ENCODE results near the gene DLEC1.

Gene DLEC1

DNA sequence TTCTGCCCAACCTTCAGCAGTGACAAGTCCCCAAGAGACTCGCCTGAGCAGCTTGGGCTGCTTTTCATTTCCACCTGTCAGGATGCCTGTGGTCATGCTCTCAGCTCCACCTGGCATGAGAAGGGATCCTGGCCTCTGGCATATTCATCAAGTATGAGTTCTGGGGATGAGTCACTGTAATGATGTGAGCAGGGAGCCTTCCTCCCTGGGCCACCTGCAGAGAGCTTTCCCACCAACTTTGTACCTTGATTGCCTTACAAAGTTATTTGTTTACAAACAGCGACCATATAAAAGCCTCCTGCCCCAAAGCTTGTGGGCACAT lies 102.9 kb downstream of the DLEC1 start:
- H3K4me1 ChIP-seq (ENCODE audit: low read length): peaks cover 35% of the 10 kb centered on the region
- H3K27ac ChIP-seq (ENCODE audit: low read length): no peak overlapping the region
- no peak overlapping the region for H3K4me3 ChIP-seq (ENCODE audit: low read length)
- no peaks in the 10 kb centered on the region for H3K27me3 ChIP-seq (ENCODE audit: low read depth, low read length)
- TF ChIP-seq EZH2phosphoT487 (IDR thresholded peaks at IDR 0.05; ENCODE audit: low read depth): no peak
- TF ChIP-seq, protein P1, sequence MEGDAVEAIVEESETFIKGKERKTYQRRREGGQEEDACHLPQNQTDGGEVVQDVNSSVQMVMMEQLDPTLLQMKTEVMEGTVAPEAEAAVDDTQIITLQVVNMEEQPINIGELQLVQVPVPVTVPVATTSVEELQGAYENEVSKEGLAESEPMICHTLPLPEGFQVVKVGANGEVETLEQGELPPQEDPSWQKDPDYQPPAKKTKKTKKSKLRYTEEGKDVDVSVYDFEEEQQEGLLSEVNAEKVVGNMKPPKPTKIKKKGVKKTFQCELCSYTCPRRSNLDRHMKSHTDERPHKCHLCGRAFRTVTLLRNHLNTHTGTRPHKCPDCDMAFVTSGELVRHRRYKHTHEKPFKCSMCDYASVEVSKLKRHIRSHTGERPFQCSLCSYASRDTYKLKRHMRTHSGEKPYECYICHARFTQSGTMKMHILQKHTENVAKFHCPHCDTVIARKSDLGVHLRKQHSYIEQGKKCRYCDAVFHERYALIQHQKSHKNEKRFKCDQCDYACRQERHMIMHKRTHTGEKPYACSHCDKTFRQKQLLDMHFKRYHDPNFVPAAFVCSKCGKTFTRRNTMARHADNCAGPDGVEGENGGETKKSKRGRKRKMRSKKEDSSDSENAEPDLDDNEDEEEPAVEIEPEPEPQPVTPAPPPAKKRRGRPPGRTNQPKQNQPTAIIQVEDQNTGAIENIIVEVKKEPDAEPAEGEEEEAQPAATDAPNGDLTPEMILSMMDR (IDR thresholded peaks at IDR 0.05; ENCODE audit: low read depth, low read length): no peak
- no peak overlapping the region for H3K9ac ChIP-seq (ENCODE audit: low read length)
- H3K79me2 ChIP-seq (ENCODE audit: low read length): peaks cover 32% of the 10 kb centered on the region
- peaks cover 11% of the 10 kb centered on the region for H3K9me3 ChIP-seq (ENCODE audit: insufficient read depth, low read length)
- H4K20me1 ChIP-seq (ENCODE audit: insufficient read depth, low read length): no peaks in the 10 kb centered on the region
- no peak overlapping the region for H3K4me2 ChIP-seq (ENCODE audit: low read length)
- H2AFZ ChIP-seq (ENCODE audit: low read depth, low read length): no peak overlapping the region
- H3K36me3 ChIP-seq (replicated peaks; ENCODE audit: low read depth, low read length): peaks cover 43% of the 10 kb centered on the region

DNA sequence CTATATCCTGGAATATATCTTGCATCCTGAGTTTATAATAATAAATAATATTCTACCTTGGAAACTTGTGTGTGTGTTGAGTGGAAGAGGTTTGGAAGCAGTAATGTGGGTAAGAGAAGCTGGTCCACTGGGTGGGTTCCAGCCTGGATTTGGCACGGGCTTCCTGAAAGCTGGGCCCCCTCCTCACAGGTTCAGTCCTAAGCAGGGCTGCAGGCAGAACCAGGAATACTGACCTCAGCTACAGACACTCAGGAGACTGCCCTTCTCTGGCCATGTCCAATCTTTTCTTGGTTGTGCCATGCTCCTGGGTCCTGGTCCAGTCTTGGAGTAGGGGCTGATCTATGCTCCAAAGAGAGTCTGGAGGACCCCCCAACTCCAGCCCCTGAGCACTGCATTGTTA lies 104.0 kb downstream of the DLEC1 start:
- Histone ChIP-seq H2AFZ (ENCODE audit: low read depth, low read length) (no peak overlapping the region), H3K9me3 (ENCODE audit: insufficient read depth, low read length) (peaks cover 21% of the 10 kb centered on the region), H3K4me1 (ENCODE audit: low read length) (peaks cover 36% of the 10 kb centered on the region), H3K79me2 (ENCODE audit: low read length) (peaks cover 29% of the 10 kb centered on the region), H3K27me3 (ENCODE audit: low read depth, low read length) (no peaks in the 10 kb centered on the region), H3K36me3 (replicated peaks; ENCODE audit: low read depth, low read length) (peaks cover 43% of the 10 kb centered on the region), H3K4me2 (ENCODE audit: low read length) (no peak overlapping the region), H3K27ac (ENCODE audit: low read length) (no peak overlapping the region), H3K9ac (ENCODE audit: low read length) (no peak overlapping the region), H4K20me1 (ENCODE audit: insufficient read depth, low read length) (no peaks in the 10 kb centered on the region), H3K4me3 (ENCODE audit: low read length) (no peak overlapping the region)
- TF ChIP-seq, protein P1 (IDR thresholded peaks at IDR 0.05; ENCODE audit: low read depth, low read length): no peak
- TF ChIP-seq EZH2phosphoT487 (IDR thresholded peaks at IDR 0.05; ENCODE audit: low read depth): no peak

DNA sequence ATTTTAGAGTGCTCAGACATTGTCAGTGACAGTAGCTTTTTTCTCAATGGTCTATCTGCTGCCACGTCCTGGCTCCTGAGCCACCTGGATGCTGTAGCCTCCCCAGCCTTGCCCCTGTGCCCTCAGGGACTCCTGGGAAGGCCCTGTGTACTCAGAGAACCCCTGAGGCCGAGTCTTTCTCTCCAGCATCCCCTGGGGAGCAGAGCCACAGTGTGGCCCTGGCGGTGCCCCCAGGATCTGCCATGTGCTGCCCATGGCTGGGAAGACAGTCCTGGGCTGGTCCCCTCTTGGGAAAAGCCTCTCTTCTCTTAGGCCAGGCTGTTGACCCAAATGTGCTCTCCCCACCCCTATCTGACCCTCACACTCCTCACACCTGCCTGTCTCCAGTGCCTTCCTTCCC lies 104.5 kb downstream of the DLEC1 start:
- H3K9ac ChIP-seq (ENCODE audit: low read length): peak overlapping the region; percentile 12; the same call in 1 of the 2 replicates
- no peaks in the 10 kb centered on the region for H3K27me3 ChIP-seq (ENCODE audit: low read depth, low read length)
- peaks cover 21% of the 10 kb centered on the region for H3K9me3 ChIP-seq (ENCODE audit: insufficient read depth, low read length)
- no peaks in the 10 kb centered on the region for H4K20me1 ChIP-seq (ENCODE audit: insufficient read depth, low read length)
- H3K4me2 ChIP-seq (ENCODE audit: low read length): peak overlapping the region; percentile 75
- peak overlapping the region; percentile 22 for H3K27ac ChIP-seq (ENCODE audit: low read length)
- H3K36me3 ChIP-seq (replicated peaks; ENCODE audit: low read depth, low read length): peaks cover 43% of the 10 kb centered on the region
- peak overlapping the region; percentile 41 for H3K4me3 ChIP-seq (ENCODE audit: low read length)
- H3K79me2 ChIP-seq (ENCODE audit: low read length): peaks cover 24% of the 10 kb centered on the region
- TF ChIP-seq EZH2phosphoT487 (IDR thresholded peaks at IDR 0.05; ENCODE audit: low read depth): no peak
- TF ChIP-seq, protein P1 (IDR thresholded peaks at IDR 0.05; ENCODE audit: low read depth, low read length): no peak
- H3K4me1 ChIP-seq (ENCODE audit: low read length): peaks cover 37% of the 10 kb centered on the region
- H2AFZ ChIP-seq (ENCODE audit: low read depth, low read length): no peak overlapping the region

DNA sequence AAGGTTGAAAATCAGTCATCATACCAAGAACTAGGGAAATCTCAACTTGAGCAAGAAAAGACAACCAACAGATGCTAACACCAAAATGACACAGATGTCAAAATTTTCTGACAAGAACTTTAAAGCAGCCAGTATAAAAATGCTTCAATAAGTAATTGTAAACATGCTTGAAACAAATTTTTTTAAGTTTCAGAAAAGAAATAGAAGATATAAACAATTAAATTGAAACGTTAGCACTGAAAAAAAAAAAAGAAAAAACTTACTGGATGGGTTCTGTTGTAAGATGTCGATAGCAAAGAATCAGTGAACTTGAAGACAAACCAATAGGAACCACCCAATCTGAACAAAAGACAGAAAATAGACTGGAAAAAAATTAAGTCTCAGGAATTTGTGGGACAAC lies 107.5 kb downstream of the DLEC1 start:
- TF ChIP-seq EZH2phosphoT487 (IDR thresholded peaks at IDR 0.05; ENCODE audit: low read depth): no peak
- TF ChIP-seq, protein P1 (IDR thresholded peaks at IDR 0.05; ENCODE audit: low read depth, low read length): no peak
- no peaks in the 10 kb centered on the region for H3K27me3 ChIP-seq (ENCODE audit: low read depth, low read length)
- no peak overlapping the region for H3K27ac ChIP-seq (ENCODE audit: low read length)
- no peak overlapping the region for H3K4me3 ChIP-seq (ENCODE audit: low read length)
- no peak overlapping the region for H2AFZ ChIP-seq (ENCODE audit: low read depth, low read length)
- H3K36me3 ChIP-seq (replicated peaks; ENCODE audit: low read depth, low read length): peaks cover 24% of the 10 kb centered on the region
- H4K20me1 ChIP-seq (ENCODE audit: insufficient read depth, low read length): no peaks in the 10 kb centered on the region
- H3K9ac ChIP-seq (ENCODE audit: low read length): no peak overlapping the region
- no peak overlapping the region for H3K4me2 ChIP-seq (ENCODE audit: low read length)
- H3K79me2 ChIP-seq (ENCODE audit: low read length): no peaks in the 10 kb centered on the region
- H3K4me1 ChIP-seq (ENCODE audit: low read length): peaks cover 53% of the 10 kb centered on the region
- H3K9me3 ChIP-seq (ENCODE audit: insufficient read depth, low read length): peaks cover 21% of the 10 kb centered on the region
